H9 (cell line): ENCODE results near the gene FAM107A. TPM values are rescaled to one million over a fixed set of nuclear protein-coding genes. Genes with fewer than 3 reads are reported as not detected.

Experiments used
- DNase-seq: peaks from one replicate; pipeline ENCODE4 v3.0.0-alpha.2; 2017
- H2AFZ ChIP-seq: one replicate; pipeline ENCODE4 v1.6.1; 2013; ENCODE audit warnings: mild to moderate bottlenecking, low read length, control low read depth, moderate library complexity
- H2AK5ac ChIP-seq: 2 replicates; pipeline ENCODE4 v1.6.1; 2013; ENCODE audit warnings: low read length, control low read depth, mixed read lengths; ENCODE audit not compliant: insufficient read length
- H2BK120ac ChIP-seq: one replicate; pipeline ENCODE4 v1.6.1; 2013; ENCODE audit warnings: low read depth, mild to moderate bottlenecking, low read length, control low read depth, inconsistent platforms; ENCODE audit not compliant: poor library complexity, severe bottlenecking
- H2BK12ac ChIP-seq: 2 replicates; pipeline ENCODE4 v1.6.1; 2013; ENCODE audit warnings: low read length, control low read depth, mixed read lengths, low read depth; ENCODE audit not compliant: insufficient read length
- H2BK15ac ChIP-seq: 2 replicates; pipeline ENCODE4 v1.6.1; 2013; ENCODE audit warnings: low read depth, low read length, control low read depth
- H2BK20ac ChIP-seq: one replicate; pipeline ENCODE4 v1.6.1; 2013; ENCODE audit warnings: low read depth, mild to moderate bottlenecking, low read length, control low read depth, inconsistent platforms; ENCODE audit not compliant: poor library complexity, severe bottlenecking
- H2BK5ac ChIP-seq: 2 replicates; pipeline ENCODE4 v1.6.1; 2013; ENCODE audit warnings: low read length, control low read depth, mixed read lengths; ENCODE audit not compliant: insufficient read length
- H3K14ac ChIP-seq: 2 replicates; pipeline ENCODE4 v1.6.1; 2013; ENCODE audit warnings: low read length, control low read depth; ENCODE audit not compliant: insufficient read depth
- H3K18ac ChIP-seq: 2 replicates; pipeline ENCODE4 v1.6.1; 2013; ENCODE audit warnings: low read depth, mild to moderate bottlenecking, mixed read lengths, low read length, control low read depth; ENCODE audit not compliant: insufficient read length
- H3K23ac ChIP-seq: 2 replicates; pipeline ENCODE4 v1.6.1; 2013; ENCODE audit warnings: low read length, control low read depth, mixed read lengths, low read depth; ENCODE audit not compliant: insufficient read length
- H3K23me2 ChIP-seq: 2 replicates; pipeline ENCODE4 v1.6.1; 2013; ENCODE audit warnings: low read depth, mild to moderate bottlenecking, mixed read lengths, low read length, control low read depth; ENCODE audit not compliant: insufficient read length, poor library complexity, severe bottlenecking
- H3K27ac ChIP-seq: 2 replicates; pipeline ENCODE4 v1.5.1; 2013; ENCODE audit warnings: low read length, control low read depth, mixed read lengths, low read depth; ENCODE audit not compliant: insufficient read length
- H3K27me3 ChIP-seq: 2 replicates; pipeline ENCODE4 v1.6.1; 2013; ENCODE audit warnings: low read length, control low read depth, inconsistent platforms; ENCODE audit not compliant: insufficient read depth
- H3K4ac ChIP-seq: 2 replicates; pipeline ENCODE4 v1.6.1; 2013; ENCODE audit warnings: low read depth, mild to moderate bottlenecking, control low read depth, inconsistent platforms, low read length, moderate library complexity
- H3K4me1 ChIP-seq: 2 replicates; pipeline ENCODE4 v1.6.1; 2013; ENCODE audit warnings: low read length, control low read depth, inconsistent platforms; ENCODE audit not compliant: insufficient read depth
- H3K4me2 ChIP-seq: 2 replicates; pipeline ENCODE4 v1.6.1; 2013; ENCODE audit warnings: low read length, control low read depth, mixed read lengths; ENCODE audit not compliant: insufficient read length, insufficient read depth
- H3K56ac ChIP-seq: 2 replicates; pipeline ENCODE4 v1.6.1; 2013; ENCODE audit warnings: low read depth, mild to moderate bottlenecking, mixed read lengths, low read length, control low read depth; ENCODE audit not compliant: insufficient read length
- H3K79me1 ChIP-seq: 2 replicates; pipeline ENCODE4 v1.6.1; 2013; ENCODE audit warnings: low read depth, mild to moderate bottlenecking, moderate library complexity, low read length, control low read depth, inconsistent platforms; ENCODE audit not compliant: insufficient read depth, poor library complexity, severe bottlenecking
- H3K79me2 ChIP-seq: 2 replicates; pipeline ENCODE4 v1.6.1; 2013; ENCODE audit warnings: low read length, control low read depth, inconsistent platforms; ENCODE audit not compliant: insufficient read depth
- H3K9ac ChIP-seq: 2 replicates; pipeline ENCODE4 v1.6.1; 2013; ENCODE audit warnings: low read length, control low read depth, mixed read lengths; ENCODE audit not compliant: insufficient read length; ENCODE audit errors: extremely low read depth
- H3K9me3 ChIP-seq: one replicate; pipeline ENCODE4 v1.6.1; 2013; ENCODE audit warnings: low read depth, low read length, inconsistent platforms; ENCODE audit not compliant: control insufficient read depth
- H3T11ph ChIP-seq: one replicate; pipeline ENCODE4 v1.6.1; 2013; ENCODE audit warnings: mild to moderate bottlenecking, low read length, control low read depth, inconsistent platforms
- H4K20me1 ChIP-seq: one replicate; pipeline ENCODE4 v1.6.1; 2013; ENCODE audit not compliant: control insufficient read depth, insufficient read length, insufficient read depth
- H4K5ac ChIP-seq: 2 replicates; pipeline ENCODE4 v1.6.1; 2013; ENCODE audit warnings: low read depth, mild to moderate bottlenecking, mixed read lengths, low read length, control low read depth; ENCODE audit not compliant: insufficient read length
- H4K8ac ChIP-seq: replicated peaks from 2 replicates; pipeline ENCODE4 v1.6.1; 2013; ENCODE audit warnings: low read length, control low read depth, mixed read lengths, low read depth; ENCODE audit not compliant: insufficient read length
- H4K91ac ChIP-seq: 2 replicates; pipeline ENCODE4 v1.6.1; 2013; ENCODE audit warnings: low read depth, mild to moderate bottlenecking, moderate library complexity, mixed read lengths, low read length, control low read depth; ENCODE audit not compliant: insufficient read length
- H3K27ac Mint-ChIP-seq, 3 experiments: 2 replicates in 2 of 3; 3 replicates in 1 of 3; pipeline ENCODE4 v1.8.0; 2020 to 2021; ENCODE audit warnings: mixed read lengths in 3 of 3, mild to moderate bottlenecking in 1 of 3, moderate library complexity in 1 of 3
- H3K27me3 Mint-ChIP-seq: 2 replicates; pipeline ENCODE4 v1.8.0; 2021; ENCODE audit warnings: low read depth, mild to moderate bottlenecking, moderate library complexity, mixed read lengths
- H3K36me3 Mint-ChIP-seq, 3 experiments: 2 replicates in 2 of 3; 3 replicates in 1 of 3; pipeline ENCODE4 v1.8.0; 2020 to 2021; ENCODE audit warnings: low read depth in 3 of 3, mixed read lengths in 3 of 3; ENCODE audit not compliant: insufficient read depth in 1 of 3
- H3K4me1 Mint-ChIP-seq, 2 experiments: 2 replicates each; pipeline ENCODE4 v1.8.0; 2020; ENCODE audit warnings: mixed read lengths in 2 of 2
- H3K4me3 Mint-ChIP-seq, 2 experiments: 2 replicates in 1 of 2; 3 replicates in 1 of 2; pipeline ENCODE4 v1.8.0; 2020 to 2021; ENCODE audit warnings: mild to moderate bottlenecking in 2 of 2, mixed read lengths in 2 of 2, moderate library complexity in 1 of 2
- H3K9me3 Mint-ChIP-seq, 2 experiments: 2 replicates in 1 of 2; 3 replicates in 1 of 2; pipeline ENCODE4 v1.8.0; 2020; ENCODE audit warnings: mild to moderate bottlenecking in 2 of 2, mixed read lengths in 2 of 2, moderate library complexity in 1 of 2
- CTCF ChIP-seq: fragments of 200-600 bp; sonication (generic); conservative IDR thresholded peaks from 3 replicates; pipeline ENCODE4 v1.8.0; 2021; ENCODE audit warnings: antibody characterized with exemption, mild to moderate bottlenecking
- WGBS: extraction: QIAGEN DNeasy Blood & Tissue Kit; methylation state at CpG from one replicate; pipeline ENCODE4 v1.1.7; 2013; ENCODE audit warnings: missing lambda C conversion rate, low lambda C conversion rate, mixed read lengths; ENCODE audit not compliant: insufficient read length; ENCODE audit errors: extremely low coverage; 5-methylcytosine and 5-hydroxymethylcytosine counted together
- total RNA-seq: library from RNA; stranded (reverse); gene quantifications from 2 replicates; pipeline ENCODE4 v1.2.1, GENCODE V29; 2021

FAM107A gene
- total RNA-seq, 1 experiment from 2014 or later, result 0.11 TPM

GRCh38 chr3:58594117-58594516 lies 16.9 kb upstream of the FAM107A start:
- WGBS, result no CpG with 5 or more reads among the region's 5 CpGs
- H3K36me3 Mint-ChIP-seq, result no peaks in the 10 kb centered on the region
- no peak overlapping the region for H3K4ac ChIP-seq

More at GRCh38 chr3:58594117-58594516, 16.9 kb upstream of the FAM107A start:
- Histone ChIP-seq H2BK20ac (no peak overlapping the region), H3K4me2 (no peak overlapping the region), H4K20me1 (no peaks in the 10 kb centered on the region), H4K91ac (no peak overlapping the region), H3K27me3 (no peaks in the 10 kb centered on the region), H3K79me1 (no peaks in the 10 kb centered on the region), H2BK5ac (no peak overlapping the region), H3T11ph (no peak overlapping the region), H4K5ac (no peak overlapping the region), H3K79me2 (no peaks in the 10 kb centered on the region), H3K56ac (no peak overlapping the region), H3K23me2 (no peaks in the 10 kb centered on the region), H2AFZ (no peak overlapping the region), H3K14ac (no peak overlapping the region), H3K4me1 (no peaks in the 10 kb centered on the region), H3K9me3 (no peaks in the 10 kb centered on the region), H2BK12ac (no peak overlapping the region), H2BK120ac (no peak overlapping the region), H3K9ac (no peak overlapping the region), H2BK15ac (no peak overlapping the region), H3K18ac (no peak overlapping the region), H3K27ac (no peak overlapping the region), H2AK5ac (no peak overlapping the region), H4K8ac (no peak overlapping the region), H3K23ac (no peak overlapping the region)
- Mint-ChIP-seq H3K27ac (no peak overlapping the region), H3K4me1 (peaks cover 9 to 10% of the 10 kb centered on the region in 2 experiments), H3K9me3 (no peaks in the 10 kb centered on the region), H3K27me3 (peaks cover 18% of the 10 kb centered on the region), H3K4me3 (no peak overlapping the region)
- no peak for TF ChIP-seq CTCF
- DNase-seq, result no peak
